IPS-NIHi7 (cell line): Measurements from ENCODE around the gene PIK3C2G.
"Not testable (repeated sequence)": the region's sequence is repeated elsewhere in the genome, so short reads cannot be mapped to it uniquely, and the experiment has no call there.

Source experiments
- DNase-seq: peaks from one replicate; pipeline ENCODE4 v3.0.0; 2012; ENCODE audit warnings: mixed read lengths; ENCODE audit errors: extremely low spot score

The PIK3C2G gene, protein sequence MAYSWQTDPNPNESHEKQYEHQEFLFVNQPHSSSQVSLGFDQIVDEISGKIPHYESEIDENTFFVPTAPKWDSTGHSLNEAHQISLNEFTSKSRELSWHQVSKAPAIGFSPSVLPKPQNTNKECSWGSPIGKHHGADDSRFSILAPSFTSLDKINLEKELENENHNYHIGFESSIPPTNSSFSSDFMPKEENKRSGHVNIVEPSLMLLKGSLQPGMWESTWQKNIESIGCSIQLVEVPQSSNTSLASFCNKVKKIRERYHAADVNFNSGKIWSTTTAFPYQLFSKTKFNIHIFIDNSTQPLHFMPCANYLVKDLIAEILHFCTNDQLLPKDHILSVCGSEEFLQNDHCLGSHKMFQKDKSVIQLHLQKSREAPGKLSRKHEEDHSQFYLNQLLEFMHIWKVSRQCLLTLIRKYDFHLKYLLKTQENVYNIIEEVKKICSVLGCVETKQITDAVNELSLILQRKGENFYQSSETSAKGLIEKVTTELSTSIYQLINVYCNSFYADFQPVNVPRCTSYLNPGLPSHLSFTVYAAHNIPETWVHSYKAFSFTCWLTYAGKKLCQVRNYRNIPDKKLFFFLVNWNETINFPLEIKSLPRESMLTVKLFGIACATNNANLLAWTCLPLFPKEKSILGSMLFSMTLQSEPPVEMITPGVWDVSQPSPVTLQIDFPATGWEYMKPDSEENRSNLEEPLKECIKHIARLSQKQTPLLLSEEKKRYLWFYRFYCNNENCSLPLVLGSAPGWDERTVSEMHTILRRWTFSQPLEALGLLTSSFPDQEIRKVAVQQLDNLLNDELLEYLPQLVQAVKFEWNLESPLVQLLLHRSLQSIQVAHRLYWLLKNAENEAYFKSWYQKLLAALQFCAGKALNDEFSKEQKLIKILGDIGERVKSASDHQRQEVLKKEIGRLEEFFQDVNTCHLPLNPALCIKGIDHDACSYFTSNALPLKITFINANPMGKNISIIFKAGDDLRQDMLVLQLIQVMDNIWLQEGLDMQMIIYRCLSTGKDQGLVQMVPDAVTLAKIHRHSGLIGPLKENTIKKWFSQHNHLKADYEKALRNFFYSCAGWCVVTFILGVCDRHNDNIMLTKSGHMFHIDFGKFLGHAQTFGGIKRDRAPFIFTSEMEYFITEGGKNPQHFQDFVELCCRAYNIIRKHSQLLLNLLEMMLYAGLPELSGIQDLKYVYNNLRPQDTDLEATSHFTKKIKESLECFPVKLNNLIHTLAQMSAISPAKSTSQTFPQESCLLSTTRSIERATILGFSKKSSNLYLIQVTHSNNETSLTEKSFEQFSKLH (N-terminal part only)

GRCh38 chr12:18261273-18261672, at the start of gene PIK3C2G:
Gene PIK3C2G (plus strand): TSS chr12:18261518. CDS start chr12:18282082, 20,564 bp downstream.
- DNase-seq, result no peak

DNA sequence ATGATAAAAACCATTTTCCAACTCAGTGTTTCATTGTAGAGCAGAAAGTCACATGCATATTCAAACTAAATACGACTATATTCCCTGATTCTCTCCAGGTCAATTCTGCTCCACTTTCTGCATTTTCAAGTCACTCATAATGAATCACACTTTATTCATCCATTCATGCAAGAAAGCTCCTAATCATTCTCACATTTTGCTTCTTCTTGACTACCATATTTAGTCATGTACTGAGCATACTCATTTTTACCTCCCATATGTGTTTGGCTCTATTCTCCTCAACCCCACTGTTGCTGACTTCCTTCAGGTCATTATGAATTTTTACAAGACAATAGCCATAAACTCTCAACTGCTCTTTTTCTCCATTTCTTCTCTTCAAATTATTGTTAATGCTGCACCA, 43.4 kb upstream of the PIK3C2G start:
- DNase-seq, result no peak

GRCh38 chr12:18221726-18222125, 39.6 kb upstream of the PIK3C2G start:
- DNase-seq, result no peak

GRCh38 chr12:18222699-18223098, 38.6 kb upstream of the PIK3C2G start:
- DNase-seq, result no peak

DNA sequence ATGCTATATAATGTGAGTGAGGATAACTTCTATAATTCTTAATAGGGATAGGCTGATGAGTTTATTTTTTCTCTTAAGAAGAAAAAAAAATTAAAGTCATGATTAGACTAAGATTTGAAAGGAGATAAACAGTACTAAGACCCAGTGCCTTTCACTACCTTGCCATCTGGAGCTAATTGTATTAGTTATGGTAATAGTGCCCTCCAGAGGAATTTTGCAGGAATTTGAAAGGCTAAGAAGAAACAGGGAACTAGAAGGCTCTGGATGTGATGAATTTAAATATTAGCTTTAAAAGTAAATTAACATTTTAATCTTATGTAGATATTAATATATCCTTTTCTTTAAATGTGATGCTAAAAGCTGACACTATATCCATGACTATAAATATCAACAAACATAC, 36.6 kb upstream of the PIK3C2G start:
- DNase-seq, result peak; percentile 16

DNA sequence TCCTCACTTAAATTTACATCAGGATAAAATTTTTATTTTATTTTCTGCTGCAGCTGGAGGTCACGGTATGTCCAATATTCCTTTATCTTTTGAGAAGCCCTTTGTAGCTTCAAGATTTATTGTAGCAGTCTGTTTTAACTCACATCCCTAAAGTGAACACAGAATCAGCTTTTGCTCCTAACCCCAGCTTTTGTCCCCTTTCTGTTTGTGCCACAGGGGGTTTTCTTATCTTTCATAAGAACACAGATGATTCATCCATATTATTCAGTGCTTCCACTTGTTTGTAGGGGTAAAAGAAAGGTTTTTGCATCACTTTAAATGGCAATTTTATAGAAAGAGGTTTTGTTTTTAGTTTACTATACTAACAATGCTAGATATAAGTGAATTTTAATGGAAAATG, 21.8 kb upstream of the PIK3C2G start:
- no peak for DNase-seq

DNA sequence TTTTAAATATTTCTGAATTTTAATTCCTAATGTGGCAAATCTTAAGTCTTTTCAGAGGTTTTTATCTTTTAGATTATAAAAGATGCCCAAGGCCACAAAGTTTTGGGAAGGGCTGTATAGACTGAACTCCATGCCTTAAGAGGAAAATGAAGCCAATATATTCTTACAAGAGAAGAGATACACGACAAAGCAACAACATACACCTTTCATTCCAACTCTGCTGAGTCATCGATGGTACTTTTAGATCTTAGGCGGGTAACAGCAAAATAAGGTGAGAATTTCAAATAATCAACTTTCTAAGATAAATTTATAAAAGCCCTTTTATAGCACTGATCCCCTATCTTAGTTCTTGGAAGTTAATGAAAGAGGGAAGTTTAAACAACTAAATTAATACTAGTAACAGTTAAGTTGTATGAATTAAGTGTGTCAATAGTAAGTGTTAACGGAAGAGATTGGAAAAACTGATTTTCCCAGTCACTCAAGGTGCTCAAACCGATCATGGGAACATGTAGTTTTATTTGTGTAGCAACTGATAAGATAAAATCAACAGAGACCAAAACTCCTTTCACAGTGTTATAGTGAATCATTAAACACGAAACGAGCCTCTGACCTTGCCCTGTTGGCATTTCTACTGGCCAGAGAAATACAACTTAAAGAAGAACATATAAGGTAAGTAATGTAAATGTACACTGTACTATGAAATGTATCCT, 18.8 kb upstream of the PIK3C2G start:
- no peak for DNase-seq

DNA sequence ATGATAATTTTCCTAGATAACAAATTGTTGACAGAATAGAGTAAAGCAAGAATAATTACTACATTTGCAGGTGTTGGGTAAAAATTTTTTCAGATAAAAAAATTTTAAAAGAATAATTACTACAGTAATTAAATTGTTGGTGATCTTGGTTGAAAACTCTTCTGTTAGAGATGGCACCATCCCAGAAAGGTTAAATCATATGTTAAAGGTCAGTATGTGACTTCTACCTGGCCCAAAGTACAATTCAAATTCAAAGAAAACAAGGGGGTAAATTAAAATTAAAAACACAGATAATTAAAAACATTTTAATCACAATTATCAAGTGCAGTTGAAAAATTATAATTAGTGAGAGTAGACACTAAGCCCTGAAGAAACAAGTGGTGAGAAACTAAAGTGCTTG, 18.1 kb upstream of the PIK3C2G start:
- DNase-seq, result no peak

- DNase-seq, result peak; percentile 10
These were observed 15.3 kb upstream of the PIK3C2G start for GRCh38 chr12:18246066-18246465.

GRCh38 chr12:18250313-18250916, 10.9 kb upstream of the PIK3C2G start:
- peak; percentile 26 for DNase-seq

- no peak for DNase-seq
These were observed 7.2 kb upstream of the PIK3C2G start for GRCh38 chr12:18254081-18254480.

- not testable (repeated sequence) for DNase-seq
These were observed 6.3 kb upstream of the PIK3C2G start for GRCh38 chr12:18255004-18255403.

DNA sequence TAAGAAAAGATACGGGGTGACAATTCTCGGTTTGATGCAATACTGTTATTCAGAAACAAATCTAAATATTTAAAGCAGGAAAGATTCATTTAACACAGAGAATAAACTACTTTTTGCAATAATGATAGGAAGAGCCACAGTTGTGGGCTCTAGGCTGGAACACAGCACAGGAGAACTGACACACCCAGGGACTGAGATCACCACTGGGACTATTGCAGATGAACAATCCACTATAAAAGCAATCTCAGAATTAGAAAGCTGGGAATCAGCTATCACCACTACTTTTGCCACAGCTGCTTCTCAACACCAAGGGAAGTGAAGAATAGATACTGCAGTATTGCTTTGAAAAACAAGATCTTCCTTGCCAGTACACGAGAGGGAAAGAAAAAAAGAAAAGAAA, 4.1 kb upstream of the PIK3C2G start:
- no peak for DNase-seq

GRCh38 chr12:18258929-18259328, 2.4 kb upstream of the PIK3C2G start:
- DNase-seq, result no peak

GRCh38 chr12:18259906-18260682, 1.2 kb upstream of the PIK3C2G start:
- no peak for DNase-seq

DNA sequence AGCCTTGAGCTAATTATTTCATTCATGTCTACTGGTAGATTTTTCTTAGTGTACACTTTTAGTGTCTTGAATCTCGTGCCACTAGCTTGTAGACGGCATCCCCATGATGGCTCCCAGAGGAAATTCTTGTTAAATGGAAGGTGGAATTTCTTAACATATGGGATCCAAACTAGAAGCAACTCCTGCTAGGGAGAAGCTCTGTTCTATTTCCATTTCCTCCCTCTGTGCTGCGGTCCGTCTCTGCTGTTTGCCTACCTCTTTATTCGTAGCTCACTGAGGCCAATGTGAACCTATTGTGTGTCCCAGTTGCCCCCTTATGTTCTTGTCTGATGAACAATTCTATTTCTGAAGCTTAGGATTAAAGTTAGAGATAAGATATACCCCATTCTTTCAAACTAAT, 588 bp downstream of the PIK3C2G start:
- DNase-seq, result no peak

DNA sequence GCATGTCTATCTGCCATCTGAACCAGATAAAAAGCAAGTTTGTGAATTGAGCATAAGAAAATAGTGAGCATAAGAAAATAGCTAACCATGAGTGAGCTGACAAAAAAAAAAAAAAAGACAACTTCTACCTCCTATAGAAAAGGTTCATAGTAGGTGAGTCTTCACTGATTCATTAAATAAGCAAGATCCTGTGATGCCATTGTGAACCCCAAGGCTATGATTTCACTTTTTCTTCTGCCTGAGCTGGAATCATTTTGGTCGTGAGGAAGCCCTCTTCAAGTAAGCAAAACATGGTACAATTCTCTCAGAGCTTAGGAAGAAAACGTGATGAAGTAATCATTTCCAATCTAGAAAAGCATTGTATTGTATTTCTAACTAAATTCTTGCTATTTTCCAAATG, 1.2 kb downstream of the PIK3C2G start:
- DNase-seq, result no peak

DNA sequence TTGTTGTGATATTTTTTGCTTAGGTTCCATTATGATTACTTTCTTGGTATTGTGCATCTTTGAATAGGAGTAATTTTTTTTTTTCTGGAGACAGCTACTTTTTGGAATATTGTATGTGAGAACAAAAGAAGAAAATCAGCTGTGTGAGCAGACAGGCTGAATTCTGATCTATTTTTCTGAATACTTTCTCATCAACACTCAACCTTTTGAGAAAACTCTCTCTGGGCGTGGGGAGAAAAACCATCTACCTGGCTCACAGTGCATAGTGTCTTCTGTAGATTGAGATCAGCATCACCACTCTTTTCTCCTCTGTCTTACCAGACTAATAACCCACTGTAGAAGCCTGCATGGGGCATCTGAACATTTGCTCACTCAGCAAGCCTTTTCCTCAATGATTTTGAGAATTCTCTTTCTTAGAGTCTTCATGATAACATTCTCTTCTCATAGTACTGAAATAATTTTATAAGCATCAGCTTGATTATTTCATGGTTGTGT, 3.3 kb downstream of the PIK3C2G start:
- no peak for DNase-seq

GRCh38 chr12:18267427-18268099, 6.2 kb downstream of the PIK3C2G start:
- no peak for DNase-seq
